Stimulated activated CD8-positive, alpha-beta memory T cell treated with anti-CD3 and anti-CD28 coated beads, Interleukin-4, amount 100 ng/mL, for 48 hours (primary cell): ENCODE measurements around the gene FTO.

Experiments
- DNase-seq: peaks from one replicate; pipeline ENCODE4 v3.0.0-alpha.2; 2020

Gene FTO

DNA sequence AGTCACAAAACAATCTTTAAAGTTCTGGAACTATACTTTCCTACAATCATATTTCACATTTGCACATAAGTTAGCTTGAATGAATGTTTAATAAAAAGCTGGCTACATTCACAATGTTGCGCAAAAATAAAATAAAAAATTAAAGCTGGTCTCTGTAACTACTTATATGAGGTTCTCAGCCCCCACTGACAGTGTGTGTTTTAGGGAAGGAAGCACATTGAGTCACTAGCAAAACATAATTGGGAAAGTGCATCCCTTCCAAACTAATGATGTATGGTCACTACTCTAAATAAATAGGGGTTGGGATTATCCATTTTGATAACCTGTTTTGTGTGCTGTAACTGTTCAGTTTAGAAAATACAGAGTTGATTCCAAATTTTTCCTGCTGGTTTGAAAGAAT, 330.7 kb downstream of the FTO start:
- no peak for DNase-seq

DNA sequence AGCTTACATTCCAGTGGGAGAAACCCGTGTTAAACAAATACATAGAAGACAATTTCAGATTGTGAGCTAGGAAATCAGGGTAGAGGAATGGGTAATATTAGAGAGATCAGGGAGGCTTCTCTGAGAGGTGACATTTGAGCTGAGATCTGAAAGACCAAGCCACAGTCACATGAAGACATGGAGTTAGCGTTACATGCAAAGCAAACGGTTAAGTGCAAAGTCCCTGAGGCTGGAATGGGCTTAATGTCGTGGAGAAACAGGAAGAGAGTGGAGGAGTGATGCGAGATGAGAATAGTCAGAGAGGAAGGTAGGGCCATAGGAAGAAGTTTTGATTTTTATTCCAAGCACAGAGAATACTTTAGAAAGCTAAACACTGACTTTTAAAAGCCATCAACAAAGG, 336.5 kb downstream of the FTO start:
- DNase-seq: no peak

DNA sequence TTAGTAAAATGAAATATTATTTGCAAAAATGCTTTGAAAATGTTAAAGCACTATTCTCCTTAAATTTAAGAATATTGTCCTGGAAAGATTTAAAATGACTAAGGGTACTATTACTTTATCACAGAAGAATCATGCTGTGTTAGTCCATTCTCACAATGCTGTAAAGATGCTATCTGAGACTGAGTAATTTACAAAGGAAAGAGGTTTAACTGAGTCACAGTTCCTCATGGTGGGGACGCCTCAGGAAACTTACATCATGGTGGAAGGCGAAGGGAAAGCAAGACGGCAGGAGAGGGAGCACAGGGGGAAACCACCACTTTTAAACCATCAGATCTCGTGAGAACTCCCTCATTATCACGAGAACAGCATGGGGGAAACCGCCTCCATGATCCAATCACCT, 337.0 kb downstream of the FTO start:
- no peak for DNase-seq

- DNase-seq: no peak
These were observed 344.9 kb downstream of the FTO start for GRCh38 chr16:54048586-54049495.

DNA sequence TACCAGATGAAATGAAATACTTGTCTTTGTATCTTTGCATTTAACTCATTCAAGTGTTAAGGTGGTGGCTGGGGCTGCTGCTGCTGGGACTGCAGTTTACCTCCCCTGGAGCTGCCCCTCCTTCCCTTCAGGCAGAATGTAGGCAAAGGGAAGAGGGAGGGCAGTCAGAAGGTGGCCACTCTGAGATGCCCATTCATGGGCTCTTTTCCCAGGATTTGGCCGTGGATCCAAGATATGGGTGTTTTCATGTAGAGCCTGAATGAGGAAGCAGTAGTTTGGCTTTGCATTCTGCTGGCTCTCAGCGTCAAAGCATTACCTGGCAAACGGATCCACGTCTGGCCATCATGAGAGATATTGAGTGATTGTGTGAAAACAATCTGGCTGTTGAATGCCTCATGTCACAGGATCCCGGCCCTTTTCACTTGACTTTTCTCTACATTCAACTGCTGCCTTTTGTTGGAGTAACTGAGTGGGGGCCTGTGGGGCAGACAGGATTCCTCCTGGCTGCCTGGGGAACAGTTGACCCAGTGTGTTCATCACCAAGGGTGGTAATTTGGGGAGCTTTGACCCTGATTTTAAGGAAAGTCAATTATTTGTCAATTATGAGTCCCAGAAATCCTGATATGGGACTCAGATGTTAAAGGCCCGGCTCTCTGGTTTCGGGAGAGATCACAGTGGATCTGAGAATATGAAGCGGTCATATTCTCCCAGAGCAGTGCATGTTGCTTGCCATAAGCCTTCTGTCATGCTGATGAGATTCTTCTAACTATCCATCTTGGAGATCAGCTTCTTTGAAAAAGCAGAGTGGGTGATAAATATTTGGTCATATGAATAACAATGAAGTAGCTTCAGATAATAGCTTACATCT, 345.9 kb downstream of the FTO start:
- no peak for DNase-seq

DNA sequence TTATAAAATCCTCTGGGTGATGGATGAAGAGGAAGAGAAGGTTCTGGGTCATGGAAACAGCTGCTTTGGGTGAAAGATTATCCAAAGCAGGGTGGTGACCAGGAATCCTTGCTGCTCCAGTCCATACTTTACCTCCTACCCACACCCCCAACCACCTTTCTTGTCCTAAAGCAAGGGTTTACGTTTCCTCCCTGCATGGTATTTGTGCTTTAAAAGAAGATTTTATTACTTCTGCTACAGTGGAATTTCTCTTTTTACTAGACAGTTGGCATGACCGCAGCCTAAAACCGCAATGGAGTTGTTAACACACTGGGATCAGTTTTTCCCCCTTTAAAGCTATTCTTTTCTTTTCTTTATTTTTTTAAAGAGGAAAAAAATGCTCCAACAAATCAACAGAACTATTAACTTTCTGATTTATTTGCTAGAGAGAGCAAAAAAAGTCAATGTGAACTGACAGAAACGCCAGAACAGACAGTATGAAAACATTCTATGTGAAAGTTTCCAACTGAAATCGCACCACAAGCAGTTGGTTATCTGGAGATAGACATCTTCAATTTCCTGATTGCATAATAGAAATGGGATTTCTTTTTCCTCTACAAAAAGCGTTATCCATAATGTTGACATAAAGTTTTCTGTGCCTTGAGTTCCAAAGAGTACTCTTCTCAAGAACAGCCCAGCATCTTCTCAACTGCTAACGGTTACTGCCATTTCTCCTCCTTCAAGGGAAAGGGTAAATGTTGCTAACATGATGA, 346.7 kb downstream of the FTO start:
- DNase-seq: no peak

DNA sequence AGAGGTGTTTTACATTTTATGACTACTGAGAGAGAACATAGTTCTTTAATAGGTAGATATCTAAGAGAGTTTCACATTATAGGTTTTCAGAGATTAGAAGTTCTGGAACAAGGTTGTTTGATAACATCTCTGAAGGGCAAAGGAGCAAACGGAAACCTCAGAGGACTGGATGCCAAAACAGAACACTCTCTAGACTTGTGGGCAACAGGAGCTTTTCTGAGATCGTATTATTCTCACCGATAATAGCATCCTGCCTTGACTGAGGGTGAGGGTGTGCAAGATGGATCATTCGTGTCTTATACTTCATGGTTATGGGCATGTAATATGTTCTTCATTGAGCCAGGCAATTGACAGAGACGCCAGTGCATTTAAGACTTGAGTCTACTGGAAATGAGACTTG, 347.9 kb downstream of the FTO start:
- DNase-seq: no peak

GRCh38 chr16:54052271-54052670, 348.3 kb downstream of the FTO start:
- no peak for DNase-seq

- DNase-seq: no peak
These were observed 350.2 kb downstream of the FTO start for GRCh38 chr16:54053891-54054820.

DNA sequence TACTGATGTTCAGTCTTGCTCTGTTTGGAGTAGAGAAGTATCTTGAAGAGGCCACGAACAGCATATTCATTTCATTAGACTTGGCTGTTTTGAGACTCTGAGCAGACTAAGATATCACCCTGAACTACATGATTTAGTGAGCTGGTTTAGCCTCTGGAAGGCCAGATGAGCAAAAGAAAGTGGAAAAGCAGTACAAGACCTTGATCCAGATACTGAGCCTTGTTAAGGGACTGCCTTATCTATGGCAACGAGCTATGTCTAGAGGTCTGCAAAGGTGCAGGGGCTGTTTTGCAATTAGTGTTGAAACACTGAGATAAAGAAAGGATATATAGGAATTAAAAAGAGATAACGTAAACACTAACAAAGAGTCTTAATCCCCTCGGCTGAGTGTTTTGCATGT, 351.2 kb downstream of the FTO start:
- DNase-seq: no peak

DNA sequence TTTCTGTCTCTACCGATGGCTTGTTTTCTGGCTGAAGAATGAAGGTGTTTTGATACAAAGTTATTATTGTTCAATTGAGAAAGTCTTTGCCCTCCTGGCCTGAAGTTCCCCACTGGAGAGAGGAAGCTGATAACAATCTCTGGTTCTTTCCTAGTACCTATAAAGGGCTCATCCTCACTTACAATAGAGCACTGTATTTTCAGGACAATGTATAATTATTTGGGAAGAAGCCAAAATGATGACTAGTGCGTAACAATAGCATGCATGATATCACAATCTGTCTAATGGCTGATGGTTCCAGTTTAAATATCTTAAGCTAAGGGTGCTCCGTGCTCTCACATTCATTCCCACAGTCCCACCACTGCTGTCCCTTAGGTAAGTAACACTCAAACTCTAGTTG, 351.9 kb downstream of the FTO start:
- no peak for DNase-seq

GRCh38 chr16:54056921-54057320, 353.0 kb downstream of the FTO start:
- no peak for DNase-seq

GRCh38 chr16:54059319-54059718, 355.4 kb downstream of the FTO start:
- DNase-seq: no peak

DNA sequence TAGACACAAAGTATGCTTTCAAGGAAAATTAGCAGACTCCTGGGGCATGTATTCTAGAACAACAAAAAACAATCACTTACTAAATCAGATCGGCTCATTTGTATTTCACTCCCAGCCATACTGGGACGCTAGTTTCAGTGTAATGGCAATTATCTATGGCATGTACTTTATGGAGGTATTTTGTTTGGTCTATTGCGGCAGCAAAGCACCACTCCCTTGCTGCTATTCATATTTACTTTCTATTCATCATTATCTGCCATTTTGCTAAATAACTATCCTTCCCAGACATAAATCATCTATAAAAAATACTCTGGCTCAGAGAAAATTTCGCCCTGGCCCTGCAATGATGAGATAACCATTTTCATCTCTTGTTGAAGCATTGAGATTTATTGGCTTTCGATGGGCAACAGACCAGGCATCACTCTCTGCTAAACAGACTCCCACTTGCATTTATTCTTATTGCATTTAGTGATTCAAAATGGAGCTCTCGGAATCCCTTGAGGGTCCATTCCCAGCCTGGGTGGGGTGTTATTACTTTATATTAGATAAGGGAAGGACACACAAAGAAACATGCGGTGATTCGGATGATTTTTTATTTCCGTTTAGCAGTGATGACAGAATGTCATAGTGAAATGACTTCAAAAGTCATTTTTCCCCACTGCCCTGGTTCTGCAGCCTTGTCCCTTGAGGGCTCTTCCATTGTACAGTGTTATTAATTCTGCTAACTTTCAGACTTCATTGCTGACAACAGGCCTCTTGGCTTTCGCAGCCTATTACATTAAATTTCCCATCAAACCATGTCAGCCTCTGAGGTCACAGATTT, 356.9 kb downstream of the FTO start:
- no peak for DNase-seq

DNA sequence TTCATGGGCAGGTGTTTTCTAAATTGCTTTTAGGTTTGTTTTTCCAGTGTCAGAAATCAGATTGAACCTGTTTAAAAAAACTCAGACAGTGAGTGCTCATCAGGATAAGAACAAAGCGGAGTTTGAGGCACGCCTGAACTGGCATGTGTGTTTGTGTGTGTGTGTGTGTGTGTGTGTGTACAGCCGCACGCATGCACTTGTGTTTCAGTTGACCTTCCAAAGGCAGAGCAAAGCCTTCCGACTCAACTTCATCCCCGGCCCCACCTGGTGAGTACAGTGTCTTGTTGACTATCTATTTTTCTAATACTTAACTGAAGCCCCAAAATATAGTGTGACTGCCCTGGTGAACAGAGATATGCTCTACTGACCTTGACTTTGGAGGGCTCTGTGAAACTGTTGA, 357.5 kb downstream of the FTO start:
- no peak for DNase-seq

DNA sequence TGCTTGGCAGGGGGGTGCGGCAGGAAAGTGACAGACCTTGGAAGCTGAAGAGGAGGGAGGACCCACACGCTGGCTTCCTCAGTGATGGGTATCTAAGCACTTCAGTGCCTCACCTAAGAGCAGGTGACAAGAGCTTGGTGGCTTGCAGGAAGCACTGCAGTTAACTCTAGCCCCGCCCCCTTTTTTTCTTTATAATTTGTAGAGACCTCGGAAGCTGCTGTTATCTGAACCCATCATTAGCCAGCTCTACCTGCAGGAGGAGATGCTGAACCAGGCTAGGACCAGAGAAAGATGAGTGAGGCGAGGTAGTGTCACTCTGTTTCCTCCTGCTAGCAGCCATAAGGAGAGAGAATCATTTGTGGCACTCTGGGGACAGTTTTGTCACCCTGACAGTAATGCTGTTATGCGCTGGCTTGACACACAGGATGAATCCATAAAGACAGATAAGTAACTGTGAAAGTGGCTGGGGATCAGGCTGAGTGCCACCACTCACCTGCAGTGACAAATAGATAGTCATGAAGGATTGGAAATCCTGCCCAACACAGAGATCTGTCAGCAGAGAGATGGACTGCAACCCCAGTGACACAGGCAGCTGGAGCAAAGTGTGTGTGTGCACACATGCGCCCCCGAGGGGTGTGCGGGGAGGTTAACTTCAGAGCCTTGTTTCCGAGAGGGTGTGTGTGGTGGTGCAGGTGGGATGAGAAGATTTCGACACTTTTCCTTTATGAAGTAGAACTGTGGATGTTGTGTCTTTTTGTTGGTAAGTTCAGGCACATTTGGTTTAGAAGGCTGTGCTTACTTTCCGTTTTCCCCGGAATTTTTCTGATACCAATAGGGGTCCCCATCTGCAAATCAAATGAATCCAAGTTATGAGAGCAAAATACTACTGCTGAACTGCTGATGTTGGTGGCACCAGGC, 358.7 kb downstream of the FTO start:
- no peak for DNase-seq

DNA sequence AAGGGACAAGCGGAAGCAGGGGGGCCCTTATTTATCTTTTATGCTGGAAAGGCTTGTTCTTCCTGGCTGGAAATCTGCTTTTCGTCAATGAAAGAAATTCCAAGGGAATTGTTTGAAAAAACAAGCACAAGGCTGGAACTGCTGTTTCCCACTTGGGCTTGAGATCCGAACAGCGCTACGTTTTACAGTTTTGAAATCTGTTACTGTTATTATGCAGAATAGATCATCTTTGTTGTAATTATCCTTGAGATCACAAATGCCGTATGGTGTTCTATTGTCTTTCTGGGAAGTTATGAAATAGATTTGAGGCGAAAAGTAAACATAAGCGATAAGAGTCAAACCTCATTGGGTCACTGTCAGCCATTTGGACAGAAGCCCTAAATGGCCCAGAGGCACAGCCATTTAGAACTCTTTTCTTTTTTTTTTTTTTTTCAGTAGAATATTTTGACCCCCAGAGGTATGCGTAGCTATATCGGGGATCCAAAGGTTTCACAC, 359.4 kb downstream of the FTO start:
- no peak for DNase-seq

DNA sequence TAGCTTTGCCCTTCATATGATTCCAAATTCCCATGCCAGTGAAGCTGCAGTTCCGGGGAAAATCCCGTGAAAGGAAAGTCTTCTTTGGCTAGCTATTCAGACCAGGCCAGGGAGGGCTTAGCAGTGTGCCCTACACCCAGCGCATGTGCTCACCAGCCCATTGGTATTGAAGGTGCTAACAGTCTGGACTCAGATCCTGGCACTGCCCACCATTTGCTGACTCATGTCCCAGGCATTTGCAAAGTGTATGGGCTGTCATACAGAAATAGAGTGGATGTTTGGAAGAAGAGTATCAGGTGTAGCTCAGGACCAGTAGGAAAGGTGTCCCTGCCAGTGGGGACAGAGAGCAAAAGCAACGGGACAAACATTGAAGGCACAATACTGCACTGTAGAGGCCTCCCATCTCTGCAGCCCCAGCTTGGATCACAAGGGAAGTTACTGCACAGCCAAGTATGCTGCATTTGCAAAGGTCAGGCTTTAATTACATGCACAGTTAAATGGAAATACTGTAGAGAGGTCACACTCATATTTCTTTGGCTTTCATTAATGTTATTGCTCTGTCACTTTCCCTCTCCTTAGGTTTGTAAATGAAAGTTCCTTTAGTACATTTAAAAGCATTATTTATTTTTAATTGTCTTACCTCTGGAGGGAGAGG, 362.6 kb downstream of the FTO start:
- DNase-seq: no peak

DNA sequence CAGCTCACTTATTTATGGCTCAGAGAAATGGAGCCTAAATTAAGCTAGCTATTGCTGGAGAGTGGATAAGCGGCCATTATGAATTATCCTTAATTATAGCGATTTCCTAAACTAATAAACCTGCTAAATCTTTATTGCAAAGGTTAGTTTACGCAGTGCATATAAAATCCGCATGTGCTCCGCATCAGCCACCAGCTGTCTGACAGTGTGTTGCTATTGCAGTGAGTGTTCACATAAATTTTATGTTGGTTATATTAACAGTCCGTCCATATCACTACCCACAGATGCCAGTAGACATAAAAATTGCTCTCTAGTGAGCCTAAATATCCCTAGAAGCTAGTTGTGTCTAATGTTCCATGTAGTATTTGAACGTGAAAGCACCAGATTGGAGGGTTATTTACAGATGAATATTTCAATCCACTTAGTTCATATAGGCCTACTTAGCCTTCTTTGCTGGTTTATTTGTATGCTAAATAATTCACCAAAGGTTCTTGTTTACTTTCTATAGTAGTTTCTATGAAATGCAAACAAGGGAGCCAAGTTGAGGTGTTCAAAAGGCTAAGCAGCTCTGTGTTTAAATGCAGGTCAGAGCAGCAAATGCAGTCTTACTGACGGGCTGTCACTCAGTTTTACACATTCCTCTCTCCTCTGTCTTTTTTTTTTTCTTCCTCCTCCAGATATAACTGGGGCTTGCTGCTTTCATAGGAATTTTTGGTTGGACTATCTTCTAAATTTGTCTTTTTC, 363.5 kb downstream of the FTO start:
- DNase-seq: no peak
